HepG2 (cell line): ENCODE data around the gene SUPT20HL1. TPM values are rescaled to one million over a fixed set of nuclear protein-coding genes. Genes with fewer than 3 reads are reported as not detected.
"Not testable (repeated sequence)": the region's sequence is repeated elsewhere in the genome, so short reads cannot be mapped to it uniquely, and the experiment has no call there.

ENCODE experiments used
- ATAC-seq: fragments of 200-7000 bp; cut with Tn5 transposase; 3 replicates; pipeline ENCODE4 v1.9.1; 2020; ENCODE audit warnings: mild to moderate bottlenecking, moderate library complexity
- BruUV-seq: library from RNA; stranded (reverse); fragments of 400-500 nt; replicated peaks from 2 replicates; lab custom pipeline; 2021; lab: Mats Ljungman, UMichigan
- CTCF ChIA-PET: fragments of 300-600 bp; formaldehyde crosslinking; extraction: SDS; loops from one replicate; lab custom pipeline; 2021; ENCODE audit warnings: low total read pairs, inconsistent platforms, low intra/inter-chr PET ratio; lab: Yijun Ruan, JAX
- POLR2A ChIA-PET: fragments of 350-600 bp; sonication (Branson Sonifier 250); formaldehyde crosslinking; loops from one replicate; lab custom pipeline; 2020; ENCODE audit warnings: antibody characterized with exemption, inconsistent platforms; lab: Yijun Ruan, JAX
- DNase-seq: peaks from one replicate; pipeline ENCODE4 v3.0.0-alpha.2; 2015; ENCODE audit warnings: low spot score
- FAIRE-seq: peaks from 3 replicates; lab custom pipeline; 2011; peaks lifted over from hg19 to GRCh38; lab: Jason Lieb, UNC
- H2AFZ ChIP-seq: one replicate; pipeline ENCODE4 v1.6.1; 2011; ENCODE audit warnings: low read length, inconsistent platforms
- H3K27ac ChIP-seq: fragments of 300-600 bp; 3 replicates; pipeline ENCODE4 v1.8.0; 2011; ENCODE audit warnings: mixed run types, mild to moderate bottlenecking, mixed read lengths, low read length, inconsistent platforms; ENCODE audit not compliant: insufficient read depth; ENCODE audit errors: extremely low read length
- H3K27me3 ChIP-seq, 2 experiments: fragments of 200-600 bp in 1 of 2; 2 replicates in 1 of 2; 3 replicates in 1 of 2; pipeline versions ENCODE4 v1.6.0 to v1.8.0; 2011; ENCODE audit warnings: low read length in 2 of 2, mild to moderate bottlenecking in 2 of 2, moderate library complexity in 2 of 2, inconsistent platforms in 1 of 2; ENCODE audit not compliant: insufficient read depth in 2 of 2, control insufficient read depth in 1 of 2
- H3K36me3 ChIP-seq, 2 experiments: fragments of 200-600 bp in 1 of 2; replicated peaks in 1 of 2; 2 replicates in 1 of 2; 3 replicates in 1 of 2; pipeline versions ENCODE4 v1.5.1 to v1.8.0; 2011; ENCODE audit warnings: low read length in 2 of 2, inconsistent platforms in 1 of 2; ENCODE audit not compliant: insufficient read depth in 2 of 2, control insufficient read depth in 1 of 2
- H3K4me1 ChIP-seq: 2 replicates; pipeline ENCODE4 v1.5.1; 2012; ENCODE audit warnings: low read length, inconsistent platforms; ENCODE audit not compliant: insufficient read depth
- H3K4me2 ChIP-seq: 2 replicates; pipeline ENCODE4 v1.6.0; 2011; ENCODE audit warnings: low read depth, low read length, inconsistent platforms
- H3K4me3 ChIP-seq, 3 experiments: fragments of 200-600 bp in 1 of 3; sonication (generic), shearing (Covaris generic) in 1 of 3; replicated peaks in 1 of 3; 2 replicates each; pipeline ENCODE4 v1.5.1; 2011 to 2016; ENCODE audit warnings: low read length in 3 of 3, inconsistent platforms in 2 of 3, low read depth in 2 of 3, mild to moderate bottlenecking in 2 of 3, control low read depth in 1 of 3, mixed read lengths in 1 of 3; ENCODE audit not compliant: insufficient read depth in 1 of 3
- H3K79me2 ChIP-seq: one replicate; pipeline ENCODE4 v1.6.1; 2011; ENCODE audit warnings: low read length, inconsistent platforms; ENCODE audit not compliant: insufficient read depth
- H3K9ac ChIP-seq: 2 replicates; pipeline ENCODE4 v1.6.0; 2011; ENCODE audit warnings: mild to moderate bottlenecking, low read depth, low read length, inconsistent platforms; ENCODE audit not compliant: insufficient read depth
- H3K9me3 ChIP-seq: 2 replicates; pipeline ENCODE4 v1.5.1; 2012; ENCODE audit warnings: mild to moderate bottlenecking, low read length
- H4K20me1 ChIP-seq: 2 replicates; pipeline ENCODE4 v1.6.0; 2011; ENCODE audit warnings: inconsistent platforms, mild to moderate bottlenecking, low read length, moderate library complexity; ENCODE audit not compliant: insufficient read depth
- POLR2AphosphoS5 ChIP-seq: IDR thresholded peaks from 2 replicates; pipeline ENCODE4 v1.6.1; 2012; ENCODE audit warnings: low read depth, low read length
- RBM39 ChIP-seq: fragments of 200-400 bp; formaldehyde crosslinking; IDR thresholded peaks from one replicate; pipeline ENCODE4 v1.6.1; 2018; ENCODE audit warnings: antibody characterized with exemption, mild to moderate bottlenecking, low read depth, low read length; ENCODE audit not compliant: poor library complexity, severe bottlenecking
- ZBTB37 ChIP-seq: sonication (generic); formaldehyde crosslinking; IDR thresholded peaks from 2 replicates; pipeline ENCODE4 v1.4.0; 2020; ENCODE audit warnings: mild to moderate bottlenecking, missing genetic modification reagents
- WGBS: methylation state at CpG from one replicate; pipeline ENCODE4 v1.1.6; 2017; ENCODE audit warnings: low lambda C conversion rate; 5-methylcytosine and 5-hydroxymethylcytosine counted together
- in situ Hi-C: cut with HindIII; loops from 2 replicates; pipeline ENCODE4 v1.10.0; 2017; ENCODE audit warnings: low pct_unique_long_range_greater_than_20kb; ENCODE audit not compliant: extremely low pct_ligation_motif_present
- intact Hi-C: fragments of 100-400 bp; cut with micrococcal nuclease; formaldehyde crosslinking; loops from one replicate; pipeline ENCODE4 v1.10.0; 2022; ENCODE audit not compliant: unreplicated experiment
- polyA plus RNA-seq, 8 experiments: library from polyadenylated mRNA; depleted of rRNA in 3 of 8; stranded (reverse) in 7 of 8; unstranded in 1 of 8; fragments of >200 nt; fragmentation: Illumina TruSeq in 4 of 8; extraction: Trizol in 4 of 8; gene quantifications; 2 replicates each; pipeline versions ENCODE4 v1.2.1 to v1.2.3, GENCODE V29; 2011 to 2016; ENCODE audit warnings: low read depth in 4 of 8, missing spikeins in 1 of 8, mixed read lengths in 1 of 8; ENCODE audit not compliant: insufficient read depth in 1 of 8
- total RNA-seq, 5 experiments: library from RNA; depleted of rRNA; stranded (reverse); fragments of >200 nt; fragmentation: Illumina TruSeq; extraction: Trizol; gene quantifications; 2 replicates each; pipeline ENCODE4 v1.2.3, GENCODE V29; 2016; ENCODE audit warnings: low read depth in 1 of 5

SUPT20HL1 gene
- total and polyA plus RNA-seq, 2 of the 13 experiments (the other 11 are each of a cell fraction or from before 2014, with no cell fraction given) = not detected

GRCh38 chrX:24364851-24365538 is 4.6 kb downstream of the SUPT20HL1 start:
- Histone ChIP-seq H4K20me1 (no peaks in the 10 kb centered on the region), H3K4me1 (no peaks in the 10 kb centered on the region), H3K9ac (no peak overlapping the region), H3K9me3 (no peaks in the 10 kb centered on the region), H2AFZ (no peak overlapping the region), H3K4me2 (no peak overlapping the region), H3K36me3 (no peaks in the 10 kb centered on the region), H3K27me3 (0 out of 5 replicates have a peak, but pooled peaks cover 0 to 1% of the 10 kb centered on the region in 2 experiments), H3K27ac (no peak overlapping the region), H3K79me2 (no peaks in the 10 kb centered on the region), H3K4me3 (no peak overlapping the region)
- ChIA-PET POLR2A (no interaction called here), CTCF (no interaction called here)
- ATAC-seq = no peak
- BruUV-seq = no TSS peak
- in situ Hi-C loops (no loop called here), intact Hi-C loops (no loop called here)
- TF ChIP-seq RBM39 (no peak), POLR2AphosphoS5 (no peak), ZBTB37 (no peak)
- WGBS = 88% methylated on average over 1 of the region's 14 CpGs
- no peak for DNase-seq
- no peak for FAIRE-seq

DNA sequence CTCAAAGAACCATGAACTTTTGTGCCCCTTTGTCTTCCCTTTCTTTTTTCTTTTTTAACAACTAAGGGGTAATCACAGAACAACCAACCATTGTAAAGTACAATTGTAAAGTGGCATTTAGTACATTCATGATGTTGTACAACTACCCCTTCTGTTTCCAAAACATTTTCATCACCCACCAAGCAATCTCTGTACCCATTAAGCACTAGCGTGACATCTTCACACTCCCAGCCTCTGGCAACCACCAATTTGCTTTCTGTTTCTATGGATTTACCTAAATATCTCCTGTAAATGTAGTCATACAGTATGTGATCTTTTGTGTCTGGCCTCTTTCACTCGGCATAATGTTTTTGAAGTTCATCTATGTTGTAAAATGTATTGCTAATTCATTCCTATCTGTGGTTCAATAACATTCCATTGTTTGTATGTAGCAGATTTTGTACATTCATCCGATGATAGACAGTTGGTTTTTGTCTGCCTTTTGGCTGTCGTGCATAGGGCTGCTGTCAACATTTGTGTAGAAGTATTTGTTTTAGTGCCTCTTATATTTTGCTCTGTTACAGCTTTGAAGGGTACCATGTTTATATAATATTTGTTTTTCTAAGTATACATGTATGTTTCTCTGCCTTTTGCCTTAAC is 6.4 kb downstream of the SUPT20HL1 start:
- H2AFZ ChIP-seq, H3K9me3 ChIP-seq, intact Hi-C loops, H3K9ac ChIP-seq, FAIRE-seq, H3K4me1 ChIP-seq, H3K36me3 ChIP-seq, H3K4me2 ChIP-seq, CTCF ChIA-PET, H3K4me3 ChIP-seq, in situ Hi-C loops, H3K79me2 ChIP-seq, POLR2A ChIA-PET, H4K20me1 ChIP-seq, H3K27me3 ChIP-seq, ATAC-seq, BruUV-seq, H3K27ac ChIP-seq, DNase-seq: not testable (repeated sequence)
- WGBS = 22% methylated on average over 4 of the region's 4 CpGs
